ENCODE results near the gene PANK4.
A peak's percentile ranks its signal among the peaks of the same experiment; 100 is the strongest.

Gene PANK4

DNA sequence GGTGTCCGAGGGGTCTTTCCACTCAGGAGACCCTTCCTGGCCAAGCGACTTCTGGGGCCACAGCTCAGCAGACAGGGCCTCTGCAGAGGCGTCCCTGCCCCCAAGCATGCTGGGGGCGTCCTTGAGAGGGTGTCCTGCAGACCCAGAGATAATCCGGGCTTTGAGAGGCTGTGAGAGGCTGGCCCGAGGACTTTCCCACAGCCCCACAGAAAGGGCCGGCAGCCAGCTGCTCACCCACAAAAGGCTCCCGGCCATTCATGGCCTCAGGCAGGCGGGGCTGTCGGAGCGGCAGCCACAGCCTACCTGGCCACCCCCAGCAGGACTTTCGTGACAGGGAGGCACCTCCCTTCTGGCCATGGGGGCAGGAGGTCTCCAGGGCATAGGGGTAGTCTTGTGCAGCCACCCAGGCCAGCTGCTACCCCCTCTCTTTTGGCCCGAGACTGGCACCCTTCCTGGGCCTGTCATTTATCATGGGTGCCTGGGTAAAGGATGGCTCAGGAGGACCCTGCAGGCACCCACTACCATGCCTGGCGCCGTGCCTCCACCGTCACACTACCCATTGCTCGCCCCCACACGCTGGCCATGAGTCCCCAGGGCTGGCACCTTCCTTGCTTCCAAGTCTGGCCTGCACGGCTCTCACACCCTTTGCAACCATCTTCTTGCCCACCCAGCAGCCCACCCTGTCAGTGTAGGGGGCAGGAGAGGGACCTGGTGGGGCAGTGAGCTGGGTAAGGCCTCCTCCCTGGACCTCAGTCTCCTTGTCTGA, 18.7 kb upstream of the PANK4 start:
- peak; percentile 49 for DNase-seq (ENCODE audit: low spot score)

DNA sequence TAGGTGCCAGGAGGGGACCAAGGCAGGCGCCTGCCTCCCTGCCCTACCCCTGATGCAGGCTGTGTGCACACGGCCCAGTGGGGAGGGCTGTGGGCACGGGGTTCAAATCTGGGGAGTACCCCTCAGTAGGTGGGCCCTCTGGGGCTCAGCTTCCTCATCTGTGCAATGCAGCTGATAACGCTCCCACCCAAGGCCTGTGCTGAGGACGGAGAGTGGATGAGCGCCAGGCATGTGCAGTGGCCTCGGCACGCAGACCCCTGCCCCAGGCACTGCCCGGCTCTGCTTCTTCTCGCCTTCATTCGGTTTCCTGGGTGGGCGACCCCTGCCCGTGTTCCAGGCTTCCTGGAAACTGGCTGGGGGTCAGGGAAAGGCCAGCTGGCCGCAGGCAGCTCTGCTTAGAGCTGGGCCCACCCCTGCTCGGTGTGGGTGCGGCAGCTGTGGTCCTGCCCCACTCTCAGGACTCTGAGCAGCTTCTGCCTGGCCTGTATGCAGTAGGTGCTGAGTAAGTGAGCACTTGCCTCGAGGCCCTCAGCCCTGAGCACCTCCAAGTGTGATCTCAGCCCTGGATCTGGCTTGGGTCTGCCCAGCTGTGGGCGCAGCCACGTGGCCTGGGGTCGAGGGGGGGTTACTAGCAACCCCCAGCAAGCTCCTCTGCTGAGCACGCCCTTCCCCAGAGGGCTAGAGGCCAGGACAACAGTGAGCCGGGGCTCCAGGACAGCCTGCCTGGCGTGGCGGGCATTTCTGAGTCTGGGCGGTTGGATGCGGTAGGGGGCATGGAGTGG, 17.9 kb upstream of the PANK4 start:
- DNase-seq (ENCODE audit: low spot score): no peak

DNA sequence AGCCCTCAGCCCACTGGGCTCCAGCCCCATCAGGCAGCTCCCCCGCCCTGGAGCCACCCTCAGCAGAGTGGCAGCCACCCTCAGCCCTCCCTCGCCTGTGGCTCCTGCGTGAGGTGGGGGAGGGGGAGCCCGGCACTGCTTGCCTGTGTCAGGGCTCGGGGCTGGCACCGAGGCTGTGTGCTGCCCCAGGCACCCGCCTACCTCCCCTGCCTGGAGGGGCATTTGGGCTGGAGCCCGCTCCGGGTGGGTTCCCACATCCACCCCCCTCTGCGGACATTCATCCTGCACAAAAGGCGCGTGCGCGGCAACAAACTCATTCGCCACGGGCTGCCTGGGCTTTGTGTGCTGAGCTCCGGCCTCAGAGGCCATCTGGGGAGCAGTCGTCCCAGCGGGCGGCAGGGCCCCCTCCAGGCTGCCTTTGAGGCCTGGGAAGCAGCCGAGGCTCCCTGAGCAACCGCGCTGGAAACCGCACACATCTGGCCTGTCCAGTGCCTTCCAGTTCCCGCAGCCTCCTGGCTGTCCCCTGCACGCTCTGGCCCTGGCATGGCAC, 17.2 kb upstream of the PANK4 start:
- DNase-seq (ENCODE audit: low spot score): no peak

- DNase-seq (ENCODE audit: low spot score): no peak
Measured at GRCh38 chr1:2542246-2542915, 16.0 kb upstream of the PANK4 start.

DNA sequence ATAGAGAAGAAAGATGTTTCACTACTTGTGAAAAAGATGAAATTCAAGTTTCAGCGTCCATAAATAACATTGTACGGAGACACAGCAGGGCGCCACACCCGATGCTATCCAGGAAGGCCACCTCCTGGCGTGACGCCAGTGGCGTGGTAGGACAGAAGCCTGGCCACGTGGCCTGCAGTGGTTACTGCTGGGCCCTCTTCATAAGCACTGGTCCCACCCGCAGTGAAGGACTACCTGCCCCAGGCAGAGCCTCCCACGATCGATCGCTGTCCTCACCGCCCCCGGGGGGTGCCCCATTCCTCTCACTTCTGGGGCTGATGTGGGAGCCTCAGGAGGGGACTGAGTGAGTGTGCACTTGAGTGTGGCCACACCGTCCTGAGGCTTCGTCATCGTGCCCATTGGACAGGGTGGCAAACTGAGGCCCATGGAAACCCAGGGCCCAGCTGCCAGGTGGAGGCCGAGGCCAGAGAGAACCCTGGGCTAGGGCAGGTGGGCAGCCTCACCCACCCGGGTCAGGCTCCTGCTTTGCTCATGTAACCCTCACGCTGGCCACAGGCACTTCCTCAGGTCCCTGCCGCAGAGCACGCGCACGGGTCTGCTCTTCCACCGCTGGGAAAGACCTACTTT, 15.3 kb upstream of the PANK4 start:
- peak; percentile 53 for DNase-seq (ENCODE audit: low spot score)

DNA sequence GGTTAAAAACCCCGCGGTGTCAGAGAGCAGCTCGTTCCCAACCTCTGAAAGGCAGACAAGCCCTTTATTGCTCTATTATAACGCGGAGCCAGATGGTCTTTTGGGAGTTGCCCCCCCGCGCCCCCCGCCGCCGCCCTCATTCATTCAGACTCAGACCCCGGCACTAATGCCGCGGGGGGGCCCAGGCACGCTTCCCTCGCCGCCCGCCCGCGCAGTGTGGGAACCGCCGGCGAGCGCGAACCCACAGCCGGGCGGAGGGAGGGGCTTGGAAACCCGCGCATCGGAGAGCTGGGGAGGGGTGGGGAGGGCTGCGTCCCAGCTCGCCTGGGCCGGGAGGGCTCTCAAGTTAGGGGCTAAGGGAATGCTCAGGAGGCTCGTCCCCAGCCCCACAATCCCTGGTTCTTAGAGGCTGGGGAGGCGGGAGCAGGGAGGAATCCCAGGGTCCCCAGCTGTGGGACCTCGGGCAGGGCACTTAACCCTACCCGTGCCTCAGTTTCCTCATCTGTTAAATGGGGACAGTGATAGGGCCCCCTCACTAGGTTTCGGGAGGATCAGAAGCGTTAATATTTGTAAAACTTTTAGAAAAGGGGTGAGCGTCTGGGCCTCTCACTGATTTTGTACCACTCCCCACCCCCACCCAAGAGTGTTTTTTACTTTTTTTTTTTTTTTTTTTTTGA, 14.6 kb upstream of the PANK4 start:
- no peak for DNase-seq (ENCODE audit: low spot score)

- no peak for DNase-seq (ENCODE audit: low spot score)
Measured at GRCh38 chr1:2539312-2539907, 13.0 kb upstream of the PANK4 start.

DNA sequence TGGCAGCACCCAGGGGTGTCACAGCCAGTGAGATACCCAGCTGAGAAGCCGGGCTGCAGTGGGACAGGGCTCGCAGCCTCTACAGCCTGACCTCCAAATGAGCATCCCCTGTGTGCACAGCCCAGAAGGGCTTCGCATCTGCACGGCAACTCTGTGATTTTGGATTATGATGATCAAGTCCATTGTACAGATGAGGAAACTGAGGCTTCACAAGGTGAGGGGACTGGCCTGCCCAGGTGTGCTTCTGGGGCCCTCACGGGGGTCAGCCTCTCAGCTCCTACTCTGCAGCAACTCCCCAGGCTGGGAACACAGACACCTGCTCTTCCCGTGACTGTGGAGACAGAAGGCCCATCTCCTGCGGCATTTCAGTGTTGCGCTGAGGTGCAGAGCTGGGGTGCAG, 12.5 kb upstream of the PANK4 start:
- no peak for DNase-seq (ENCODE audit: low spot score)

DNA sequence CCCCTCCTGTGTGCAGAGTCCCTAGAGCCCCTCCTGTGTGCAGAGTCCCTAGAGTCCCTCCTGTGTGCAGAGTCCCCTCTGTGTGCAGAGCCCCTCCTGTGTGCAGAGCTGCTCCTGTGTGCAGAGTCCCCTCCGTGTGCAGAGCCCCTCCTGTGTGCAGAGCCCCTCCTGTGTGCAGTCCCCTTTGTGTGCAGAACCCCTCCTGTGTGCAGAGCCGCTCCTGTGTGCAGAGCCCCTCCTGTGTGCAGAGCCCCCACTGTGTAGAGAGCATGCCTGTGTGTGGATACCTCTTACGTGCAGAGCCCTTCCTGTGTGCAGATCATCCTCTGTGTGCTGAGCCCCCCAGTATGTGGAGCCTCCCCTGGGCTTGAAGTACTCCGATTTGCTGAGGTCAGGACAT, 12.0 kb upstream of the PANK4 start:
- no peak for DNase-seq (ENCODE audit: low spot score)

DNA sequence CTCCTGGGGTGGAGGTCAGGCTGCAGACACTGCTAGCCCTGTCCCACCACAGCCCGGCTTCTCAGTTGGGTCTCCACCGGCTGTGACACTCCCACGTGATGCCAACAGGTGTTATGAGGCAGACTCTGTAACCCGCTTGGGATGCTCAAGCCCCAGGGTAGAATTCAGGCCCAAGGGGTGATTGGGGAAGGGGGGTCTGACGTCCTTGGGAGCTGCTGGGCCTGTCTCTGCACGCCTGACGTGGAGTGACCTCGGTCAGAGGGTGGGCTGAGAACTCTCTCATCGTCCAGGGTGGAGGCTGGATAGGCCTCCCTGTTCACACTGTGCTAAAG, 11.4 kb upstream of the PANK4 start:
- DNase-seq (ENCODE audit: low spot score): no peak

- no peak for DNase-seq (ENCODE audit: low spot score)
Measured at GRCh38 chr1:2535981-2536380, 9.6 kb upstream of the PANK4 start.

DNA sequence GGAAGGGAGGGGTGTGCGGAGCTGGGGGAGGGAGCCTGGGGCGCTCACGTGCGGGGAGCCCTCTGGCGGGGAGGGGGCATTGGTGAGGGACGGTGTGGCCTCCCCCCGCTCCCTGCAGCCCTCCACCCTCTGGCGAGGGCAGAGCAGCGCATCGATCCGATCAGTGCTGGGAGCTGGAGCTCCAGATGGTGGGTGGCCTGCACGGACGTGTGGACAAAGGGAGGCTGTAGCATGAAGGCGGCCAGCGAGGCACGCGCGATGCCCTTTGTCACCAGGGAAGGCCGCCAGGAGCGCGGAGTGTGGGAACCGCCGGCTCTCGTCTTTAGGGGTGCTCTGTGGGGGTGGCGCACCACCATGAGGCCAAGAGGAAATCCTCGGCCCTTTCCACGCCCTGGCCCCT, 9.1 kb upstream of the PANK4 start:
- DNase-seq (ENCODE audit: low spot score): no peak

DNA sequence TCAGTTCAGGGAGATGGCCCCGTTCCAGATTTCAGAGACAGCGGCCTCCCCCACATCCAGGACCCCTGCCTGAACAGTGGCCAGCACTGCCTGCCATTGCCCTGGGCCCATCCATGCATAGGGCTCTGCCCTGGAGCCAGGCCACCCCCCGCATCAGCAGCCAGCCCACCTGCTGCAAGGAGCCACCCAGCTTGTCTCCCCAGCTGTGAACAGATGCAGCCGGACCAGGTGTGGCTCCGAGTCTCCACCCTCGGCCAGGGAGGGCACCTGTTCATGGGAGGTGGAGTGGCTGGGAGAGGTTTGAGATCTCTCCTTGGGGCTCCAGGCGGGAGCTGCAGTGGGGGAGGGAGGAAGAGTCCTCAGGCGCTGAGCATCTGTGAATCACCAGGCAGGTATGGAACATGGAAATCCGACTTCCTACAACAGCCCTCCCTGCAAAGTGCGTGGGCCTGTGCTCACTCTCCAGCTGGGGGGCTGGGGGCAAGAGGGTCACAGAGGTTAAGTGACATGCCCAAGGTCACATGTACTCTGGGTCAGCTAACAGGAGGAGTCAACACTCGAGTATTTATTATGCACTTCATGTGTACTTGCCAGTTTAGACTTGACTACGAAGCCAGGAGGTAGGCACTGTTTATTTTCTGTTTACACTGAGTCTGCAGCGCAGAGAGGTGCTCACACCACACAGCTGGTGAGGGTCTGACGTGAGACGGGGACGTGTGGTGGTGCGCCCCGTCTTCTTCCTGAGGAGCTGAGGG, 8.5 kb upstream of the PANK4 start:
- DNase-seq (ENCODE audit: low spot score): peak; percentile 69

- DNase-seq (ENCODE audit: low spot score): no peak
Measured at GRCh38 chr1:2534315-2534686, 7.9 kb upstream of the PANK4 start.

DNA sequence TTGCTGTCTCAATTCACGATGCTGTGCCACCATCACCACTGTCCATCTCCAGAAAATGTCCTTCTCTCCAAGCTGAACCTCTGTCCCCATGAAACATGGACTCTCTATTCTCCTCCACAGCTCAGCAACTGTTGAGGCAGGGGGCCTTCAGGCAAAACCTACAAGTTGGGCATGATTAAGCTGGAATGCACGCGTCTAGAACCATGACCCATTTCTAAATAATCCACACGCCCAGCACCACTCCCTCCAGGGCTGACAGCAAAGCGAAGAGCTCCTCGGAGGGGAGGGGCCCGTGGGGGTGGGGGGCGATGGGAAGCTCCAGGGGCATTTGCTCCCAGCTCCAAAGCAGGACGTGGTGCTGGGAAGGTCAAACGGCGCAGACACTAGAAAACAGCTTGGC, 7.0 kb upstream of the PANK4 start:
- no peak for DNase-seq (ENCODE audit: low spot score)

GRCh38 chr1:2532485-2533160, 6.2 kb upstream of the PANK4 start:
- DNase-seq (ENCODE audit: low spot score): no peak

DNA sequence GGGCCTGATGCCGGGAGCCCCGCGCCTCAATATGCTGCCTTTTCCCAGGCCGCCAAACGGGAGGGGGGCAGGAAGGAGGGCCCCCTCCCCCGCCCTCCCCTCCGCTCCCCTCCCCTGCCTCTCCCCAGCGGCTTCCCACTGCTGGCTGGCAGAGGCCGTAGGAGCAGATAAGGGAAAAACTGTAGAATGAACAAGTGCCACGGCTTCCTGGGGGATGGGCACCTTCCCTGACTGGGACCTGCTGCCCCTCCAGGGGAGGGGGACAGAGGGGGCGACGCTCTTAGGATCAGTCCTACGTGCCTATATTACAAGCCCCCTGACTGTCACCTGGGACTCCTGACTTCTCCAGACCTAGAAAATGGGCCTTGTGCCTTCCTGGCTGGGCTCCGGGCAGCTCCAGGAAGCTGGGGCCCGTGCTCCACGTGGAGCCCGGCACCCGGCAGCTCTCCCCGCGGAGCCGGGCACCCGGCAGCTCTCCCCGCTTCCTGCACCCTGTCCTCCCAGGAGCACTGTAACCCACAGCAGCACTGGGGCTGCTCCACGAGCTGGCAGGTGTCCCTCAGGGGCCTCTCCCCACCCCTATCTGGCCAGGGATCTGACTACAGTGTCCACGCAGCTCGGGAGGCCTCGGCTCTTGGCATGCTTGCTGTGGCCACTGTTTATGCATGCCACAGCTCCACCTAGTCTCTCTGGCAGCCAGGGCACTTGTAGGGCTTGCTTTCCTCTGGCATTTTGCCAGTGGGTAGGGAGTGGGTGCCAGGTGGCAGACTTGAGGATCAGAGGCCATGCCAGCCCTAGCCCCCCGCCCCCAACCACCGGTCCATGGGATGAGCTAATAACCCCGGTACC, 4.3 kb upstream of the PANK4 start:
- DNase-seq (ENCODE audit: low spot score): peak; percentile 65

DNA sequence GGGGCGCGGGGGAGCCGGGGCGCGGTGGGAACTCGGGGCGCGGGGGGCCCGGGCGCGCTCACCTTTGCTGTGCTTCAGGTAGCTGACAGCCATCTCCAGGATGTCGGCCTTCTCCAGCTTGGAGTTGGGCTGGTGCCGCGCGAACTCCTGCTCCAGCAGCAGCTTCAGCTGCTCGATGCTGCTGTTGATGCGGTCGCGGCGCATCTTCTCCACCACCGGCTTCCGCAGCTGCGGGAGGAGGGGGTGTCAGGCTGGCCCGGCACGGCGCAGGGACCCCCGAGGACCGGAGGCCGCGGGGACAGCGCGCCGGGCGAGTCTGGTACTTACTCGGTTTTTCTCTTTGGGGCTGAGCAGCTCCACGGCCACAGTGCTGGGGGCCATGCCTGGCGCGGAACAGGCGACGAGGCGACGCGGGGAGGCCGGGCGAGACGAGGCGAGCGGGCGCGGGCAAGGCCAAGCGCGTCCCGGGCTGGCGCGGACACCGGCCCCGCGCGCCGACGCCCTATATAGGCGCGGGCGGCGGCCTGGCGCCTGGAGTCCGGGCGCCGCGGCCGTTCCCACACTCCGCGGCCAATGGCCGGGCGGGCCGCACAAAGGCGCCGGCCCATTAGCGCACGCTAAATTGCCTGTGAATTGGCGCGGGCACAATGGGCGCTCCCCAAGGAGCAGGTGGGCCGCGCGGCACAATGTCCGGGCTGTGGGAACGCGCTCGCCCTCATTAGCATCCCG, 3.6 kb upstream of the PANK4 start, which contains the start of gene HES5:
Gene HES5, minus strand, starts transcription at position 480 of the 729 bp plus-strand sequence. Its CDS starts 99 bp downstream, at position 381.
- DNase-seq (ENCODE audit: low spot score): peak; percentile 59

Measured in SW480 (cell line).